IPS-18c (cell line): Measurements from ENCODE around the gene MYH7B.

Source experiments
- H3K4me3 ChIP-seq: 2 replicates; pipeline ENCODE4 v1.7.0; 2013; ENCODE audit warnings: low read depth, mild to moderate bottlenecking, low read length, moderate library complexity; ENCODE audit not compliant: insufficient read depth
- H3K9me3 ChIP-seq: one replicate; pipeline ENCODE4 v1.6.1; 2013; ENCODE audit warnings: mild to moderate bottlenecking, low read length, moderate library complexity; ENCODE audit not compliant: control insufficient read depth, insufficient read depth

The MYH7B gene

GRCh38 chr20:34967421-34967820, 11.8 kb downstream of the MYH7B start:
- Histone ChIP-seq H3K9me3 (peaks cover 2% of the 10 kb centered on the region), H3K4me3 (no peak overlapping the region)

DNA sequence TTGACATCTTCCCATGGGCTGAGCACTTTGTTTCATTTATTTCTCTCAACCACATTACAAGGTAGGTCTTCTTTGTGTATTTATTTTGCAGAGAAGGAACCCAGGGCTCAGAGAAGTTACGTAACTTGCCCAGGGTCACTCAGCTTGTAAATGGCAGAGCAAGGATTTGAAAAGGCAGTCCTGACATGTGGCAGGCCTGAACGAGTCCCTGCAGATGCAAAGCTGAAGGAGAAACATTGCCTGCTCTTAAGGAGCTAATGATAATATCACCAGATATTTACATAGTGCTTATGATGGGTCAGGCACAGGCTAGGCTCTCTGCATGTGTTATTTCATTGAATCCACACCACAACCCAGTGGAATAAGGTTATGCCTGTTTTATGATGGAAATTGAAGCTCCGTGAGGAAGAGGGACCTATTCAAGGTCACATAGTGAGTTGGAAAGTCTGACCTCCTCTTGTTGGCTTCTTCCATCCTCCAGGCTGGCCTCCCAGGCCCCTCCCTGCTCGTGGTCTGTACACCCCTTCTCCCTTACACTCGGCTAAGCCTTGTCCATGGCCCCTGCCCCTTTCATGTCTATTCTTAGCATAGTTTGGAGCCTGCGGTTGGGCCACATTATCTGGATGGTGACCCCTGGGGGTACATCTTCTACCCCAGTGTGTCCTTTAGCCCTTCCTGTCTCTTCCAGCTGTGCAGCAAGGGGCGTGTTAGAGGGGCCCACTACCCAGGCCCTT, 12.5 kb downstream of the MYH7B start:
- Histone ChIP-seq H3K4me3 (no peak overlapping the region), H3K9me3 (peaks cover 2% of the 10 kb centered on the region)

GRCh38 chr20:34970193-34970840, 14.6 kb downstream of the MYH7B start:
- Histone ChIP-seq H3K9me3 (peaks cover 2% of the 10 kb centered on the region), H3K4me3 (no peak overlapping the region)

- no peak overlapping the region for H3K4me3 ChIP-seq
- H3K9me3 ChIP-seq: peaks cover 2% of the 10 kb centered on the region
Observed at GRCh38 chr20:34970846-34971560, 15.3 kb downstream of the MYH7B start.

GRCh38 chr20:34971561-34972235, 16.0 kb downstream of the MYH7B start:
- Histone ChIP-seq H3K4me3 (no peak overlapping the region), H3K9me3 (peaks cover 2% of the 10 kb centered on the region)

DNA sequence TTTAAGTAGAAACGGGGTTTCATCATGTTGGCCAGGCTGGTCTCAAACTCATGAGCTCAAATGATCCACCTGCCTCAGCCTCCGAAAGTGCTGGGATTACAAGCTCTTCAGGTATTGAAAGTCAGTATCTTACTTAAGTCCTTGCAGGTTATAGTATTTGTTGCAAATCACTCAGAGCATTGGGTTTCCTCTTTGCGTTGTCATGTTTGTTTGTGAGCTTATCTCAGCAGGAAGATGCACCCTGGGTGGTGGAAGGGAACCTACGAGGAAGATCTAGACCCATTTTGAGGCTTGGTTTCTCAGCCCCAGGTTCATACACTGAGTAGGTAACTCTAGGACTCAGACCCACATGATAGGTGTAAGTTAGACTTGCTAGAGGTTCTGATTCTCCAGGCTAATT, 18.6 kb downstream of the MYH7B start:
- H3K4me3 ChIP-seq: no peak overlapping the region

GRCh38 chr20:34976286-34976685, 20.6 kb downstream of the MYH7B start:
- no peaks in the 10 kb centered on the region for H3K9me3 ChIP-seq
- no peak overlapping the region for H3K4me3 ChIP-seq

More for the DNA sequence above, 18.6 kb downstream of the MYH7B start:
- peaks cover 2% of the 10 kb centered on the region for H3K9me3 ChIP-seq

GRCh38 chr20:34977365-34978091, 21.9 kb downstream of the MYH7B start:
- no peak overlapping the region for H3K4me3 ChIP-seq
- H3K9me3 ChIP-seq: no peaks in the 10 kb centered on the region

DNA sequence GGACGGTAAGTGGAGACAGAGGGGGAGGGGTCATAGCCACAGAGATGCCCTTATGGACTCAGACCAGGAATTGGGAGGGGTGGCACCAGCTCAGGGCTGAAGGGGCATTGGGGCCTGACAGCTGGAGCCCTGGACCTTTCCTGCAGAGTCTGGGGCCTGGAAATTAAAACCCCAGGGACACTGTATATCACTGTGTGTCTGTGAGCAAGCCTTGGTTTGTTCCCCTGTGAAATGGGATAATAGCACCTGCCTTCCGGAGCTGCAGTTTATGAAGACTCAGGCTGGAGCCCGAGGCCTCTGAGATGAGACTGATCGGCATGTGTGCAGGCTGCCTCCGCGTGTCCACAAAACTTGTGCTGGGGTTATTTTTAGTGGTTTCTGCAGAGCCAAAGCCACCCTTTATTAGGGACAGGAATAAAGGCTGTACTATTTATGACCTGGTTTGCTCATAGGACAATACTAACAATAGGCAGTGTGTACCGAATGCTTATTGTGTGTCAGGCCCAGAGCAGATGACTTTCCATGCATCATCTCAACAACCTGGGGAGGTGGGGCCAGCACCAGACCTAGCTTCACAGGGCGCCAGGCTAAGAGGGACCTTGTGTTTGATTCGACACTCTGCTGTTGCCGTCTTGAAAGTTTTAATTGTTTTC, 22.6 kb downstream of the MYH7B start:
- H3K4me3 ChIP-seq: no peak overlapping the region
- H3K9me3 ChIP-seq: no peaks in the 10 kb centered on the region

DNA sequence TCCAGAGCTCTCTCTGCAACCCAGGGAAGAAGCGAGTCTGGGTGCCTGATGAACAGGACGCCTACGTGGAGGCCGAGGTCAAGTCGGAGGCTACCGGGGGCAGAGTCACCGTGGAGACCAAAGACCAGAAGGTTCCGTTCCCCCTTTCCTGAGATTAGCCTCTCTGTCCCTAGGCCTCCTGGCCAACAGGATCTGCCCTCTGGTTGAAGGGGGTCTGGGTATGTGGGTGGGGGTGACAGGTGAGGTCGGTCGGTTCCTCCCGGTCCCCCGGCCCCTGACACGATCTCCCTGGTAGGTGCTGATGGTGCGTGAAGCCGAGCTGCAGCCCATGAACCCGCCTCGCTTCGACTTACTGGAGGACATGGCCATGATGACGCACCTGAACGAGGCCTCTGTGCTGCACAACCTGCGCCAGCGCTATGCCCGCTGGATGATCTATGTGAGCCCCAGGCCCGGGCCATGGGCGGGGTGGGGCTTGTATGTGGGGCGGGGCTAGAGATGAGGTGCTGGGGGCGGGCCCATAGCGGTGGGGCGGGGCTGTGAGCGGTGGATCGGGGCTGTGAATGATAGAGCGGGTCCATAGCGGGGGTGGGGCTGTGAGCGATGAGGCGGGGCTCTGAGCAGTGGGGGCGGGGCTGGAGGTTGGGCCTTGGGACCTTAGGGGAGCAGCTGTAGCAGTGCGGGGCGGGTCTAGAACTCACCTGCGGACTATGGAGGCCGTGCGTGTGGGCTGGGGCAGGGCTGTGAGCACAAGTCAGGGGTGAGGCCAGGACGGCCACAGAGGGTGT, 23.9 kb downstream of the MYH7B start:
- H3K4me3 ChIP-seq: no peak overlapping the region

DNA sequence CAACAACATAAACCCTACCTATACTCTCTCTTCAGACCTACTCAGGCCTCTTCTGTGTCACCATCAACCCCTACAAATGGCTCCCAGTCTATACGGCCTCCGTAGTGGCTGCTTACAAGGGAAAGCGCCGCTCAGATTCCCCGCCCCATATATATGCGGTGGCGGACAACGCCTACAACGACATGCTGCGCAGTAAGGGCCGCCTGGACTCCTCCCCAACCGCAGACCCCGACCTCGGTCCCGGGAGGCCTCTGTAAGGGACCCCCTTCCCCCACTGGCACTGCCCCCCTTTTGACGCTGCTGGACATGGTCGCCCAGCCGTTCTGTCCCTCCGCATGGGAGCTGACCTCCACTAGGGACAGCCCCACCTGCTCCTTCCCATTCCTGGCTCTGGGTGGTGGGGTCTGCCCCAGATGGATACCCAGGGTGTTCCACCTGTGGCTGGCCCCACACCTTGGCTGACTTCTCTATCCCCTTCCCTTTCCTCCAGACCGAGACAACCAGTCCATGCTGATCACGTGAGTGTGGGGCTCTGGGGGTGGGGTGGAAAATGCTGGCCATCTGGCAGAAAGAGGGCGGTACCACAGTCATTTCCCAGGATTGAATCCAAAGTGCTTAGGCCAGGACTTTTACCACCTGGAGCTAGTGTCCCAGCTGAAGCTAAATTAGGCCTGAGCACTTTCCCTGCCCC, 25.0 kb downstream of the MYH7B start:
- Histone ChIP-seq H3K9me3 (no peaks in the 10 kb centered on the region), H3K4me3 (no peak overlapping the region)

More for the DNA sequence above, 23.9 kb downstream of the MYH7B start:
- H3K9me3 ChIP-seq: no peaks in the 10 kb centered on the region

DNA sequence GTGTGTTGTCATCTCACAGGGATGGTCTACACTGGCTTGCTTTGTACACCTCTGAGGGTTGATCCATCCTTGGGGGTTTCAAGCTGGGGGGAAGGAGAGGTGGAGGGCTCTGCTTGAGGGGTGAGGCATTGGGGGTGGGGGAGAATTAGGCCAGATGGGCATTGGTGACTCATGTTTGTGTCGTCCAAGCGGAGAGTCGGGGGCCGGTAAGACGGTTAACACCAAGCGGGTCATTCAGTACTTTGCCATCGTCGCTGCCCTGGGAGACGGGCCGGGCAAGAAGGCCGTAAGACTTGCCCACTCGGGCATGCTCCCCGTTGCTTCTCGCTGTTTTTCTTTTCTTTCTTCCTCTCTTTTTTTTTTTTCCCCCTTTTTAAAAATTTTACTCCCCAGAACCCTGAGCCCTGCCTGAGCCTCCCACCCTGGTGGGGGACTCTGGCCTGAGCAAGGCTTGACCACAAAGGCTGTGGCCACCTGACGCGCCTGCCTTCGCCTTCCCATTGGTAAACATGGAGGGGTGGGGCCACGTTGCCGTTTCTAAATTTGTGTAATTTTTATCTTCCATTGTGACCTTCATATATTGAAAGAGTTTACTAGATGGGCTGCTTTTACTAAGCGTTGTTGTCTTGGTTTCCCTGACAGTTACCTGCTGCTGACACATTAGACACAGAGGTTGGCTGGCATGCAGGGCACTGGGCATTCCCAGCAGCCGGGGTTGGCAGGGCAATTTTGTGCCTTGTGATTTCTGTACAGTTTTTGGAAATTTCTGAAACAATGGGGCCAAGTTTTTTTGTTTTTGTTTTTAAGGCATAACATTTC, 26.8 kb downstream of the MYH7B start:
- no peaks in the 10 kb centered on the region for H3K9me3 ChIP-seq
- H3K4me3 ChIP-seq: no peak overlapping the region; the same call in 1 of the 2 replicates

- Histone ChIP-seq H3K9me3 (no peaks in the 10 kb centered on the region), H3K4me3 (peak overlapping the region; percentile 26; the same call in 1 of the 2 replicates)
Observed at GRCh38 chr20:34983089-34983820, 27.6 kb downstream of the MYH7B start.
